HCT116 (cell line): ENCODE data around the gene TBL2. TPM values are rescaled to one million over a fixed set of nuclear protein-coding genes. Genes with fewer than 3 reads are reported as not detected.

Experiments used
- ATAC-seq: fragments of 200-7000 bp; cut with Tn5 transposase; 2 replicates; pipeline ENCODE4 v1.9.1; 2020; ENCODE audit warnings: mild to moderate bottlenecking, moderate library complexity
- BruUV-seq: library from RNA; stranded (reverse); fragments of 400-500 nt; replicated peaks from 2 replicates; lab custom pipeline; 2021; lab: Mats Ljungman, UMichigan
- CTCF ChIA-PET: fragments of 300-600 bp; sonication (Branson Sonifier 250); formaldehyde crosslinking; loops from one replicate; lab custom pipeline; 2021; ENCODE audit warnings: antibody characterized with exemption; lab: Charles Lee
- POLR2A ChIA-PET: fragments of 300-600, 350-600 bp; sonication (Branson Sonifier 250); formaldehyde crosslinking; loops from one replicate; lab custom pipeline; 2021; ENCODE audit warnings: antibody characterized with exemption; lab: Charles Lee
- RAD21 ChIA-PET, 2 experiments: fragments of 300-600 bp; sonication (Branson Sonifier 250); formaldehyde crosslinking; loops; one replicate each; lab custom pipeline; 2023; ENCODE audit warnings: low total read pairs in 2 of 2; ENCODE audit not compliant: uncharacterized antibody in 2 of 2, unreplicated experiment in 2 of 2, low non-redundant PET in 1 of 2; lab: Charles Lee
- DNase-seq: peaks from one replicate; pipeline ENCODE4 v3.0.0-alpha.2; 2010; ENCODE audit warnings: low read depth, low spot score
- H2AFZ ChIP-seq: fragments of 200-600 bp; shearing (Covaris generic), sonication (generic); 2 replicates; pipeline ENCODE4 v1.6.1; 2017; ENCODE audit warnings: low read depth, mixed run types, mixed read lengths, antibody characterized with exemption, low read length; ENCODE audit not compliant: poor library complexity, severe bottlenecking
- H3K27ac ChIP-seq: 2 replicates; pipeline ENCODE4 v1.5.1; 2012; ENCODE audit warnings: low read depth, low read length
- H3K27me3 ChIP-seq: fragments of 200-600 bp; sonication (generic); 2 replicates; pipeline ENCODE4 v1.6.1; 2016; ENCODE audit warnings: mixed run types, low read length, mixed read lengths; ENCODE audit not compliant: insufficient read depth
- H3K36me3 ChIP-seq, 2 experiments: fragments of 200-500 bp in 1 of 2; fragments of 200-600 bp in 1 of 2; sonication (Bioruptor generic) in 1 of 2; sonication (generic) in 1 of 2; 2 replicates each; pipeline versions ENCODE4 v1.5.1 to v1.6.1; 2014 to 2016; ENCODE audit warnings: low read length in 2 of 2, inconsistent platforms in 1 of 2, mixed read lengths in 1 of 2, mixed run types in 1 of 2; ENCODE audit not compliant: insufficient read depth in 2 of 2, control insufficient read depth in 1 of 2
- H3K4me1 ChIP-seq, 2 experiments: fragments of 200-600 bp in 1 of 2; sonication (generic) in 1 of 2; 2 replicates each; pipeline versions ENCODE4 v1.5.1 to v1.6.1; 2012 to 2017; ENCODE audit warnings: low read length in 2 of 2, inconsistent platforms in 1 of 2, mild to moderate bottlenecking in 1 of 2, mixed read lengths in 1 of 2, mixed run types in 1 of 2, moderate library complexity in 1 of 2; ENCODE audit not compliant: insufficient read depth in 2 of 2, control insufficient read depth in 1 of 2
- H3K4me2 ChIP-seq: fragments of 200-600 bp; sonication (generic); 2 replicates; pipeline ENCODE4 v1.6.1; 2017; ENCODE audit warnings: mixed run types, low read length, mixed read lengths
- H3K4me3 ChIP-seq, 2 experiments: fragments of 200-600 bp in 1 of 2; sonication (generic) in 1 of 2; replicated peaks in 1 of 2; 2 replicates each; pipeline ENCODE4 v1.5.1; 2011 to 2016; ENCODE audit warnings: low read length in 2 of 2, control low read depth in 1 of 2, low read depth in 1 of 2, mild to moderate bottlenecking in 1 of 2, mixed read lengths in 1 of 2, mixed run types in 1 of 2
- H3K79me2 ChIP-seq: fragments of 200-600 bp; sonication (generic); 2 replicates; pipeline ENCODE4 v1.6.1; 2017; ENCODE audit warnings: mild to moderate bottlenecking, mixed run types, low read length, moderate library complexity, mixed read lengths; ENCODE audit not compliant: insufficient read depth
- H3K9ac ChIP-seq: fragments of 200-600 bp; sonication (generic); 2 replicates; pipeline ENCODE4 v1.6.1; 2016; ENCODE audit warnings: low read length, mixed read lengths
- H3K9me2 ChIP-seq: fragments of 200-600 bp; sonication (generic), shearing (Covaris generic); 2 replicates; pipeline ENCODE4 v1.6.1; 2017; ENCODE audit warnings: mixed run types, mild to moderate bottlenecking, moderate library complexity; ENCODE audit not compliant: insufficient read depth
- H3K9me3 ChIP-seq, 2 experiments: fragments of 200-500 bp in 1 of 2; fragments of 200-600 bp in 1 of 2; sonication (Bioruptor generic) in 1 of 2; sonication (generic) in 1 of 2; 2 replicates each; pipeline ENCODE4 v1.6.1; 2014 to 2017; ENCODE audit warnings: low read length in 2 of 2, mixed read lengths in 2 of 2, inconsistent platforms in 1 of 2, low read depth in 1 of 2, mild to moderate bottlenecking in 1 of 2, mixed run types in 1 of 2, moderate library complexity in 1 of 2; ENCODE audit not compliant: control insufficient read depth in 1 of 2, insufficient read depth in 1 of 2
- H4K20me1 ChIP-seq: fragments of 200-600 bp; sonication (generic), shearing (Covaris generic); 2 replicates; pipeline ENCODE4 v1.6.1; 2017; ENCODE audit warnings: mixed run types, mild to moderate bottlenecking, moderate library complexity; ENCODE audit not compliant: insufficient read depth
- TCF7L2 ChIP-seq: IDR thresholded peaks from 2 replicates; pipeline ENCODE4 v1.7.0; 2011; ENCODE audit warnings: borderline replicate concordance, inconsistent platforms; ENCODE audit not compliant: insufficient read depth, insufficient read length; ENCODE audit errors: extremely low read depth
- intact Hi-C: fragments of 100-400 bp; cut with micrococcal nuclease; formaldehyde crosslinking; loops from 2 replicates; pipeline ENCODE4 v1.10.0; 2022
- total RNA-seq: library from RNA; stranded (reverse); gene quantifications from one replicate; pipeline ENCODE4 v1.2.1, GENCODE V29; 2021; ENCODE audit not compliant: unreplicated experiment
- TF ChIP-seq, protein P1 (sequence below): IDR thresholded peaks from 2 replicates; pipeline ENCODE4 v1.6.1; 2012; ENCODE audit warnings: low read depth
- TF ChIP-seq, protein P2 (sequence below), 3 experiments: fragments of 200-600 bp in 1 of 3; sonication (generic) in 1 of 3; IDR thresholded peaks in 2 of 3; conservative IDR thresholded peaks in 1 of 3; 2 replicates each; pipeline ENCODE4 v1.5.1; 2012 to 2017; ENCODE audit warnings: low read depth in 2 of 3, low read length in 2 of 3, antibody characterized with exemption in 1 of 3, borderline replicate concordance in 1 of 3, control low read depth in 1 of 3, mild to moderate bottlenecking in 1 of 3, mixed read lengths in 1 of 3, mixed run types in 1 of 3, moderate library complexity in 1 of 3; ENCODE audit not compliant: insufficient read depth in 1 of 3

TBL2 gene
- total RNA-seq, 1 experiment from 2014 or later = 55.0 TPM

- TF ChIP-seq, protein P1, sequence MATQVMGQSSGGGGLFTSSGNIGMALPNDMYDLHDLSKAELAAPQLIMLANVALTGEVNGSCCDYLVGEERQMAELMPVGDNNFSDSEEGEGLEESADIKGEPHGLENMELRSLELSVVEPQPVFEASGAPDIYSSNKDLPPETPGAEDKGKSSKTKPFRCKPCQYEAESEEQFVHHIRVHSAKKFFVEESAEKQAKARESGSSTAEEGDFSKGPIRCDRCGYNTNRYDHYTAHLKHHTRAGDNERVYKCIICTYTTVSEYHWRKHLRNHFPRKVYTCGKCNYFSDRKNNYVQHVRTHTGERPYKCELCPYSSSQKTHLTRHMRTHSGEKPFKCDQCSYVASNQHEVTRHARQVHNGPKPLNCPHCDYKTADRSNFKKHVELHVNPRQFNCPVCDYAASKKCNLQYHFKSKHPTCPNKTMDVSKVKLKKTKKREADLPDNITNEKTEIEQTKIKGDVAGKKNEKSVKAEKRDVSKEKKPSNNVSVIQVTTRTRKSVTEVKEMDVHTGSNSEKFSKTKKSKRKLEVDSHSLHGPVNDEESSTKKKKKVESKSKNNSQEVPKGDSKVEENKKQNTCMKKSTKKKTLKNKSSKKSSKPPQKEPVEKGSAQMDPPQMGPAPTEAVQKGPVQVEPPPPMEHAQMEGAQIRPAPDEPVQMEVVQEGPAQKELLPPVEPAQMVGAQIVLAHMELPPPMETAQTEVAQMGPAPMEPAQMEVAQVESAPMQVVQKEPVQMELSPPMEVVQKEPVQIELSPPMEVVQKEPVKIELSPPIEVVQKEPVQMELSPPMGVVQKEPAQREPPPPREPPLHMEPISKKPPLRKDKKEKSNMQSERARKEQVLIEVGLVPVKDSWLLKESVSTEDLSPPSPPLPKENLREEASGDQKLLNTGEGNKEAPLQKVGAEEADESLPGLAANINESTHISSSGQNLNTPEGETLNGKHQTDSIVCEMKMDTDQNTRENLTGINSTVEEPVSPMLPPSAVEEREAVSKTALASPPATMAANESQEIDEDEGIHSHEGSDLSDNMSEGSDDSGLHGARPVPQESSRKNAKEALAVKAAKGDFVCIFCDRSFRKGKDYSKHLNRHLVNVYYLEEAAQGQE = no peak
Measured at GRCh38 chr7:73612598-73613269, 34.4 kb upstream of the TBL2 start (continued).

GRCh38 chr7:73611017-73611555, 32.7 kb upstream of the TBL2 start:
- no peak for ATAC-seq
- Histone ChIP-seq H4K20me1 (no peaks in the 10 kb centered on the region), H3K4me1 (peaks cover 28 to 33% of the 10 kb centered on the region in 2 experiments), H3K79me2 (peaks cover 3% of the 10 kb centered on the region; the same call in 1 of the 2 replicates), H3K9ac (no peak overlapping the region), H3K27me3 (no peaks in the 10 kb centered on the region), H3K9me2 (no peaks in the 10 kb centered on the region), H3K4me2 (no peak overlapping the region), H3K27ac (no peak overlapping the region), H3K36me3 (peaks cover 4 to 10% of the 10 kb centered on the region in 2 experiments; a peak in 3 of 4 replicates), H2AFZ (no peak overlapping the region), H3K9me3 (no peaks in the 10 kb centered on the region), H3K4me3 (no peak overlapping the region)
- CTCF ChIA-PET = no interaction called here
- TF ChIP-seq, protein P2, sequence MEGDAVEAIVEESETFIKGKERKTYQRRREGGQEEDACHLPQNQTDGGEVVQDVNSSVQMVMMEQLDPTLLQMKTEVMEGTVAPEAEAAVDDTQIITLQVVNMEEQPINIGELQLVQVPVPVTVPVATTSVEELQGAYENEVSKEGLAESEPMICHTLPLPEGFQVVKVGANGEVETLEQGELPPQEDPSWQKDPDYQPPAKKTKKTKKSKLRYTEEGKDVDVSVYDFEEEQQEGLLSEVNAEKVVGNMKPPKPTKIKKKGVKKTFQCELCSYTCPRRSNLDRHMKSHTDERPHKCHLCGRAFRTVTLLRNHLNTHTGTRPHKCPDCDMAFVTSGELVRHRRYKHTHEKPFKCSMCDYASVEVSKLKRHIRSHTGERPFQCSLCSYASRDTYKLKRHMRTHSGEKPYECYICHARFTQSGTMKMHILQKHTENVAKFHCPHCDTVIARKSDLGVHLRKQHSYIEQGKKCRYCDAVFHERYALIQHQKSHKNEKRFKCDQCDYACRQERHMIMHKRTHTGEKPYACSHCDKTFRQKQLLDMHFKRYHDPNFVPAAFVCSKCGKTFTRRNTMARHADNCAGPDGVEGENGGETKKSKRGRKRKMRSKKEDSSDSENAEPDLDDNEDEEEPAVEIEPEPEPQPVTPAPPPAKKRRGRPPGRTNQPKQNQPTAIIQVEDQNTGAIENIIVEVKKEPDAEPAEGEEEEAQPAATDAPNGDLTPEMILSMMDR (IDR thresholded peaks at IDR 0.05 in 2 of 3, conservative IDR thresholded peaks at IDR 0.05 in 1 of 3; ENCODE audit: borderline replicate concordance in 1 of 3, insufficient read depth in 1 of 3, low read depth in 2 of 3, low read length in 2 of 3) = 0 out of 6 replicates have a peak, but pooled peaks of 1 of the 3 experiments have one; percentile 8
- no peak for TF ChIP-seq TCF7L2
- BruUV-seq = no TSS peak
- POLR2A ChIA-PET = no interaction called here
- intact Hi-C loops = no loop called here
- no peak for DNase-seq
- RAD21 ChIA-PET = no interaction called here
